ENCODE measurements around the gene CYSLTR2.
A peak's percentile ranks its signal among the peaks of the same experiment; 100 is the strongest.

Gene CYSLTR2

GRCh38 chr13:48748681-48749080, 95.0 kb downstream of the CYSLTR2 start:
- DNase-seq, result no peak

GRCh38 chr13:48749144-48749543, 95.4 kb downstream of the CYSLTR2 start:
- DNase-seq, result no peak

GRCh38 chr13:48749699-48750473, 96.2 kb downstream of the CYSLTR2 start:
- peak; percentile 25 to 39 for DNase-seq

GRCh38 chr13:48750588-48751383, 97.1 kb downstream of the CYSLTR2 start:
- no peak for DNase-seq

- DNase-seq, result no peak
Measured at GRCh38 chr13:48760626-48761025, 106.9 kb downstream of the CYSLTR2 start.
